AG20443 (cell line): Measurements from ENCODE around the gene GUCY1A2.
"Not testable (repeated sequence)": the region's sequence is repeated elsewhere in the genome, so short reads cannot be mapped to it uniquely, and the experiment has no call there.

Experiments used
- DNase-seq: peaks from one replicate; pipeline ENCODE4 v3.0.0; 2012; ENCODE audit warnings: low spot score, mixed read lengths

The GUCY1A2 gene

GRCh38 chr11:106943089-106943488, 75.2 kb downstream of the GUCY1A2 start:
- DNase-seq, result no peak

- DNase-seq, result no peak
Observed at GRCh38 chr11:106939157-106939556, 79.1 kb downstream of the GUCY1A2 start.

- DNase-seq, result no peak
Observed at GRCh38 chr11:106937111-106937510, 81.2 kb downstream of the GUCY1A2 start.

GRCh38 chr11:106925245-106925644, 93.0 kb downstream of the GUCY1A2 start:
- peak; percentile 5 for DNase-seq

GRCh38 chr11:106920899-106921509, 97.3 kb downstream of the GUCY1A2 start:
- no peak for DNase-seq

- peak; percentile 9 for DNase-seq
Observed at GRCh38 chr11:106917973-106918372, 100.3 kb downstream of the GUCY1A2 start.

- no peak for DNase-seq
Observed at GRCh38 chr11:106914409-106914808, 103.9 kb downstream of the GUCY1A2 start.

GRCh38 chr11:106913141-106913540, 105.1 kb downstream of the GUCY1A2 start:
- DNase-seq, result no peak

- DNase-seq, result no peak
Observed at GRCh38 chr11:106904826-106905225, 113.5 kb downstream of the GUCY1A2 start.

- DNase-seq, result no peak
Observed at GRCh38 chr11:106889718-106890117, 128.6 kb downstream of the GUCY1A2 start.

- no peak for DNase-seq
Observed at GRCh38 chr11:106888386-106888785, 129.9 kb downstream of the GUCY1A2 start.

- not testable (repeated sequence) for DNase-seq
Observed at GRCh38 chr11:106883693-106884092, 134.6 kb downstream of the GUCY1A2 start.

- DNase-seq, result no peak
Observed at GRCh38 chr11:106879832-106880546, 138.3 kb downstream of the GUCY1A2 start.

- no peak for DNase-seq
Observed at GRCh38 chr11:106879029-106879428, 139.2 kb downstream of the GUCY1A2 start.

- DNase-seq, result no peak
Observed at GRCh38 chr11:106875013-106875412, 143.3 kb downstream of the GUCY1A2 start.

GRCh38 chr11:106872246-106872645, 146.0 kb downstream of the GUCY1A2 start:
- no peak for DNase-seq

- no peak for DNase-seq
Observed at GRCh38 chr11:106858200-106858599, 160.1 kb downstream of the GUCY1A2 start.

- no peak for DNase-seq
Observed at GRCh38 chr11:106856566-106856965, 161.7 kb downstream of the GUCY1A2 start.

GRCh38 chr11:106854429-106854828, 163.8 kb downstream of the GUCY1A2 start:
- DNase-seq, result no peak

- no peak for DNase-seq
Observed at GRCh38 chr11:106853850-106854401, 164.3 kb downstream of the GUCY1A2 start.

GRCh38 chr11:106852779-106853178, 165.5 kb downstream of the GUCY1A2 start:
- no peak for DNase-seq

GRCh38 chr11:106848526-106848925, 169.8 kb downstream of the GUCY1A2 start:
- no peak for DNase-seq

GRCh38 chr11:106842134-106842533, 176.1 kb downstream of the GUCY1A2 start:
- no peak for DNase-seq
